Mesendoderm (in vitro differentiated cells): ENCODE data around the gene KCNK3.

ENCODE experiments used
- DNase-seq: peaks from one replicate; pipeline ENCODE4 v3.0.0; 2013
- H2AK5ac ChIP-seq: 2 replicates; pipeline ENCODE4 v1.6.1; 2013; ENCODE audit warnings: low read length, inconsistent platforms
- H2BK120ac ChIP-seq: 2 replicates; pipeline ENCODE4 v1.6.1; 2013; ENCODE audit warnings: low read depth, mild to moderate bottlenecking, low read length, moderate library complexity, mixed read lengths
- H2BK15ac ChIP-seq: replicated peaks from 2 replicates; pipeline ENCODE4 v1.6.1; 2013; ENCODE audit warnings: low read depth, mild to moderate bottlenecking, moderate library complexity
- H2BK5ac ChIP-seq: 2 replicates; pipeline ENCODE4 v1.6.1; 2013; ENCODE audit warnings: low read length, inconsistent platforms
- H3K18ac ChIP-seq: 2 replicates; pipeline ENCODE4 v1.6.1; 2013; ENCODE audit warnings: mild to moderate bottlenecking, low read length, mixed read lengths
- H3K23ac ChIP-seq: one replicate; pipeline ENCODE4 v1.6.1; 2013; ENCODE audit warnings: low read length
- H3K27ac ChIP-seq: 2 replicates; pipeline ENCODE4 v1.5.1; 2013; ENCODE audit warnings: low read depth, mild to moderate bottlenecking, inconsistent platforms, low read length, moderate library complexity
- H3K27me3 ChIP-seq: 2 replicates; pipeline ENCODE4 v1.6.1; 2013; ENCODE audit warnings: low read length, control low read depth, mild to moderate bottlenecking, inconsistent platforms; ENCODE audit not compliant: insufficient read depth, poor library complexity
- H3K36me3 ChIP-seq: 2 replicates; pipeline ENCODE4 v1.6.1; 2013; ENCODE audit warnings: low read length, inconsistent platforms; ENCODE audit not compliant: control insufficient read depth, insufficient read depth
- H3K4ac ChIP-seq: one replicate; pipeline ENCODE4 v1.6.1; 2013; ENCODE audit warnings: low read depth, mild to moderate bottlenecking, low read length, moderate library complexity
- H3K4me1 ChIP-seq: 2 replicates; pipeline ENCODE4 v1.6.1; 2013; ENCODE audit warnings: low read depth, low read length, inconsistent platforms; ENCODE audit not compliant: control insufficient read depth
- H3K4me2 ChIP-seq: 2 replicates; pipeline ENCODE4 v1.6.1; 2013; ENCODE audit warnings: low read length
- H3K4me3 ChIP-seq: 2 replicates; pipeline ENCODE4 v1.5.1; 2013; ENCODE audit warnings: mild to moderate bottlenecking, low read length
- H3K56ac ChIP-seq: one replicate; pipeline ENCODE4 v1.6.1; 2013; ENCODE audit warnings: low read length
- H3K79me1 ChIP-seq: 2 replicates; pipeline ENCODE4 v1.6.1; 2013; ENCODE audit warnings: low read length, inconsistent platforms
- H3K79me2 ChIP-seq: 2 replicates; pipeline ENCODE4 v1.6.1; 2013; ENCODE audit warnings: mild to moderate bottlenecking, low read length; ENCODE audit not compliant: control insufficient read depth, insufficient read depth
- H3K9ac ChIP-seq: 2 replicates; pipeline ENCODE4 v1.6.1; 2013; ENCODE audit warnings: low read length, inconsistent platforms
- H4K5ac ChIP-seq: one replicate; pipeline ENCODE4 v1.6.1; 2013; ENCODE audit warnings: low read length
- H4K8ac ChIP-seq: one replicate; pipeline ENCODE4 v1.6.1; 2013; ENCODE audit warnings: low read depth, mild to moderate bottlenecking, control low read depth, low read length, moderate library complexity
- WGBS: extraction: QIAGEN DNeasy Blood & Tissue Kit; methylation state at CpG from one replicate; pipeline ENCODE4 v1.1.7; 2013; ENCODE audit warnings: low lambda C conversion rate, missing lambda C conversion rate; ENCODE audit not compliant: insufficient coverage; ENCODE audit errors: extremely low coverage; 5-methylcytosine and 5-hydroxymethylcytosine counted together

Gene KCNK3

DNA sequence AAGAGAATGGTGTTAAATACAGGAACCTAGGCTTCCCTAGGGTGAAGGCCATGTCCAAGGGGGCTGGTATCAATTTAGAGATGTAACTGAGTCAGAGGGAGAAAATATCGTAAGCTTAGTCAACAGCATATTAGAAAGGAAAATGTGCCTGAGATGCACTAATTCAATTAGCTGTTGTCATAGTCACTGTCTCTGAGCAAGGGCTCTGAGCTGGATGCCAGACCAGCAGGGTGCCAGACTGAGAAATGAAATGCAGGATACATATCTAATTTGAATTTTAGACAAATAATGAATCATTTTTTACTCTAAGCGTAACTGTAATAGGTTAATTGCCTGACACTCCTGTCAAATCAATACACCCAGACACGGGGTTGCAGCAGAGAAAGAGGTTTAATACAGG lies 60.1 kb downstream of the KCNK3 start:
- Histone ChIP-seq H4K8ac (no peak overlapping the region), H3K79me2 (no peaks in the 10 kb centered on the region), H2BK120ac (peak overlapping the region; percentile 79), H3K4ac (no peak overlapping the region), H3K18ac (peak overlapping the region; percentile 89), H3K9ac (no peak overlapping the region), H2BK15ac (peak overlapping the region; percentile 87), H3K4me3 (no peak overlapping the region), H2BK5ac (no peak overlapping the region), H3K79me1 (no peaks in the 10 kb centered on the region), H3K27ac (no peak overlapping the region), H3K36me3 (no peaks in the 10 kb centered on the region), H3K56ac (peak overlapping the region; percentile 51), H3K27me3 (no peaks in the 10 kb centered on the region), H4K5ac (no peak overlapping the region), H3K23ac (no peak overlapping the region), H2AK5ac (no peak overlapping the region), H3K4me1 (peaks cover 25% of the 10 kb centered on the region), H3K4me2 (no peak overlapping the region)
- peak; percentile 71 for DNase-seq
- WGBS = no CpG with 5 or more reads among the region's 3 CpGs

DNA sequence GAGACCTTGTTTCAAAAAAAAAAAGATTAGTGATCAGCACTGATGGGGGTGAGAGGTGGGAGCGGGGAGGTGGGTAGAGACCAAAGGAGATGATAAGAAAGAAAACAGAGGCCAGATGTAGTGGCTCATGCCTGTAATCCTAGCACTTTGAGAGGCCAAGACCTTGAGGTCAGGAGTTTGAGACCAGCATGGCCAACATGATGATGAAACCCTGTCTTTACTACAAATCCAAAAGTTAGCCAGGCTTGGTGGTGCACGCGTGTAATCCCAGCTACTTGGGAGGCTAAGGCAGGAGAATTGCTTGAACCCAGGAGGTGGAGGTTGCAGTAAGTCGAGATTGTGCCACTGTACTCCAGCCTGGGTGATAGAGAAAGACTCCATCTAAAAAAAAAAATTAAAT lies 62.0 kb downstream of the KCNK3 start:
- Histone ChIP-seq H3K4me2 (no peak overlapping the region), H3K9ac (no peak overlapping the region), H3K79me2 (no peaks in the 10 kb centered on the region), H3K4ac (no peak overlapping the region), H2BK5ac (no peak overlapping the region), H3K56ac (no peak overlapping the region), H3K36me3 (no peaks in the 10 kb centered on the region), H3K4me3 (no peak overlapping the region), H2AK5ac (no peak overlapping the region), H4K5ac (no peak overlapping the region), H3K79me1 (no peaks in the 10 kb centered on the region), H2BK120ac (no peak overlapping the region), H3K27me3 (no peaks in the 10 kb centered on the region), H3K18ac (no peak overlapping the region), H4K8ac (no peak overlapping the region), H3K4me1 (peaks cover 31% of the 10 kb centered on the region), H2BK15ac (no peak overlapping the region), H3K27ac (no peak overlapping the region), H3K23ac (no peak overlapping the region)
- WGBS = no CpG with 5 or more reads among the region's 4 CpGs
- DNase-seq = no peak

DNA sequence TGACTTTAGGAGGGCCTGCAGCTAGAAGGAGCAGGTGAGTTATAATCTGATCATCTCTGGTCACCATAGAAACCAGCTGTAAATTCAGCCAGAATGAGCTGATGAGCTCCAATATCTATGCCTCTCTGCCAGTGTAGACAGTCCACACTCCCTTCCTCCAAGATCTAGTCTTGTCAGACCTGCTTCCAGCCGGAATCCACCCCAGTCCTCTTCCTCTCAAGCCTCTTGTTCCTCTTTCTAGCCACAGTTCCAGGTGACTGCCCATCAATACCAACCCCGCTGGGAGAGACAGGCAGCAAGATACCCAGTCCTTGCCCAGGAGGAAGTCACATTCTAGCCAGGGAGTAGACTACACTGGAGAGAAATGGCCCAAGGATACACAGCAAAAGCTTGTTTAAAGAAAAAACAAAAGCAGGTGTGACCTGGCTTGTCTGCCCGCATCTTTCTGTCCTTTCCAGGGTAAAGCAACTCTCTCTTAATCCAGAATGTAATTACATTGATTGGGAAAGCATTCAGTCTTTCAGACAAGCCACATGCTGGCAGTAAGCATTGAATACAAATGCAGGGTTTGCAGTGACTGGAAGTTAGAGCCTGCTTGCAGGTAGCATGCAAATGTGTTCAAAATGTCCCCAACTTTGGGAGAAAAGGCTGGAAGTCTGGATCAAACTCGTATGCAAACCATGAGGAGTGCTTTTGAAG lies 62.6 kb downstream of the KCNK3 start:
- peak; percentile 57 for DNase-seq
- no peak overlapping the region for H2BK5ac ChIP-seq
- H4K5ac ChIP-seq = no peak overlapping the region

DNA sequence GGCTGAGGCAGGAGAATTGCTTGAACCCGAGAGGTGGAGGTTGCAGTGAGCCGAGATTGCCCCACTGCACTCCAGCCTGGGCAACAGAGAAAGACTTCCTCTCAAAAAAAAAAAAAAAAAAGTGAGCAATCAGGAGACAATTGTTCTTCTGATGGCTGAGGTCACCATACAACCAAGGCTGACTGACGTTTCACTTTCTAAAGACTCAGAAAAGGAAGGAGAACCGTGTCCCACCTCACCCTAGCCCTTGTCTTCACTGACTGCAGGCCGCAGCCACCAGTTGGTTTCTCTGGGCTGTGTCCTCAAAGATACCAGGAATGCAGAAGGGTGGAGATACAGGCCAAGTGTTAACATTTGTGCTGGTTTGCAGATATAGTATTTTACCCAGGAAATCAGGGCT lies 63.8 kb downstream of the KCNK3 start:
- no CpG with 5 or more reads among the region's 5 CpGs for WGBS
- Histone ChIP-seq H4K8ac (no peak overlapping the region), H3K56ac (peak overlapping the region; percentile 57), H3K36me3 (no peaks in the 10 kb centered on the region), H3K23ac (no peak overlapping the region), H2BK15ac (no peak overlapping the region), H2BK120ac (no peak overlapping the region), H4K5ac (no peak overlapping the region), H3K4ac (no peak overlapping the region), H3K18ac (no peak overlapping the region), H2AK5ac (no peak overlapping the region), H3K27me3 (no peaks in the 10 kb centered on the region), H3K9ac (no peak overlapping the region), H3K4me3 (no peak overlapping the region), H3K4me2 (no peak overlapping the region), H2BK5ac (no peak overlapping the region), H3K27ac (no peak overlapping the region), H3K79me1 (no peaks in the 10 kb centered on the region), H3K4me1 (peaks cover 26% of the 10 kb centered on the region), H3K79me2 (no peaks in the 10 kb centered on the region)
- peak; percentile 67 for DNase-seq

More for the DNA sequence above, 62.6 kb downstream of the KCNK3 start:
- Histone ChIP-seq H4K8ac (no peak overlapping the region), H2BK120ac (no peak overlapping the region), H3K18ac (no peak overlapping the region), H3K79me1 (no peaks in the 10 kb centered on the region), H3K79me2 (no peaks in the 10 kb centered on the region), H3K4me1 (peaks cover 31% of the 10 kb centered on the region), H2BK15ac (no peak overlapping the region), H3K27me3 (no peaks in the 10 kb centered on the region), H3K27ac (no peak overlapping the region), H3K4ac (no peak overlapping the region), H3K4me3 (no peak overlapping the region), H2AK5ac (no peak overlapping the region), H3K9ac (no peak overlapping the region), H3K4me2 (no peak overlapping the region), H3K36me3 (no peaks in the 10 kb centered on the region), H3K23ac (no peak overlapping the region), H3K56ac (peak overlapping the region; percentile 39)
- no CpG with 5 or more reads among the region's 4 CpGs for WGBS

DNA sequence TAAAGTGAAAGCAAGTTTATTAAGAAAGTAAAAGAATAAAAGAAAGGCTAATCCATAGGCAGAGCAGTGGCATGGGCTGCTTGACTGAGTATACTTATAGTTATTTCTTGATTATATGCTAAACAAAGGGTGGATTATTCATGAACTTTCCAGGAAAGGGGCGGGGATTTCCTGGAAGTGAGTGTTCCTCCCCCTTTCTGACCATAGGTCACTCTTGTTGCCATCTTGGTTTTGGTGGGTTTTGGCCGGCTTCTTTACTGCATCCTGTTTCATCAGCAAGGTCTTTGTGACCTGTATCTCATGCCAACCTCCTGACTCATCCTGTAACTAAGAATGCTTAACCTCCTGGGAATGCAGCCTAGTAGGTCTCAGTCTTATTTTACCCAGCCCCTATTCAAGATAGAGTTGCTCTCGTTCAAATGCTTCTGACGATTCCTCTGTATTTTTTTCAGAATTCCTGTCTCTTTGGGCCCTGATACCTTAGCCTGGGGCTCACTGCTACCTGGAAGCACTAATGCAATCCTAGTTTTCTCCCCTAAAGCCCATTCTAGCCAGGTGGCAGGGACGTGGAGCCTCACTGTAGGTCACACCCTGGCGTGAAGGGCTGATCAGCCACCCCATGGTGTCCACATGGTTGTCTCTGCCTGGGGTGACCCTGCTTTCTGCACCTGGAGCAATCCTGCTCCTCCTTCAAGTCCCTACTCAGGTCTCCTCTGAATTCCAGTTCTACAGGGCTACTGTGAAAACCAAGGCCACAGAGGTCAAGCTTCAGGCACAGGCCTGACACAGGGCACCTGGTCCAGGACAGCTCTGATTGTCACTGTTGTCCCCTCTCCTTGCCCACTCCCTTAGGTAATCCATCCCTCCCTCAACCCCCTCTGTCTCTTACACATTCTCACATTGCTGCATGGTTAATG lies 65.6 kb downstream of the KCNK3 start:
- Histone ChIP-seq H2AK5ac (peak overlapping the region; percentile 34), H2BK5ac (peak overlapping the region; percentile 81), H3K4ac (peak overlapping the region; percentile 82), H3K4me3 (no peak overlapping the region), H3K79me2 (no peaks in the 10 kb centered on the region), H4K5ac (no peak overlapping the region), H2BK120ac (peak overlapping the region; percentile 75), H3K27me3 (no peaks in the 10 kb centered on the region), H2BK15ac (no peak overlapping the region), H3K36me3 (no peaks in the 10 kb centered on the region), H3K4me1 (peaks cover 16% of the 10 kb centered on the region), H3K23ac (no peak overlapping the region), H3K18ac (peak overlapping the region; percentile 75), H3K79me1 (no peaks in the 10 kb centered on the region), H3K9ac (peak overlapping the region; percentile 27), H4K8ac (no peak overlapping the region), H3K4me2 (no peak overlapping the region), H3K27ac (peak overlapping the region; percentile 84), H3K56ac (peak overlapping the region; percentile 78)
- DNase-seq = peak; percentile 99
- no CpG with 5 or more reads among the region's 6 CpGs for WGBS
